HL-60/S4 treated with retinoic acid at 250 ng/mL for 4 days and 3 days (cell line): ENCODE measurements around the gene TRABD2A.

Experiments
- in situ Hi-C: fragments of 300-500 bp; cut with MboI; formaldehyde crosslinking; loops from 2 replicates; pipeline ENCODE4 v1.7.0; 2022; ENCODE audit warnings: low sequenced_read_pairs

The TRABD2A gene

DNA sequence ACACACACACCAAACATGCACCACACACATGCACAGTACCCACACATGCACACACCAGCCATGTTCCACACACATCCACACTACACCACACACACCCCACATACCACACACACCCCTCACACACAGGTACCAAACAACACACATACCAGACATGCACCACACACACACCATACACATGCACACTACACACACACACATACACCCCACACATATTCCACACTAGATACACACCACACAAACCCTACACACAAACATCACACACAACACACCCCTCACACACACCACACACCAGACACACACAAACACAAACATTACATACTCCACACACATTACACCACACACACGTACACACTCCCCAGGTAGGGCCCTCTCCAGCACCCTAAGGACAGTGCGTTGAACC is 51.2 kb downstream of the TRABD2A start:
- in situ Hi-C loops: no loop called here

DNA sequence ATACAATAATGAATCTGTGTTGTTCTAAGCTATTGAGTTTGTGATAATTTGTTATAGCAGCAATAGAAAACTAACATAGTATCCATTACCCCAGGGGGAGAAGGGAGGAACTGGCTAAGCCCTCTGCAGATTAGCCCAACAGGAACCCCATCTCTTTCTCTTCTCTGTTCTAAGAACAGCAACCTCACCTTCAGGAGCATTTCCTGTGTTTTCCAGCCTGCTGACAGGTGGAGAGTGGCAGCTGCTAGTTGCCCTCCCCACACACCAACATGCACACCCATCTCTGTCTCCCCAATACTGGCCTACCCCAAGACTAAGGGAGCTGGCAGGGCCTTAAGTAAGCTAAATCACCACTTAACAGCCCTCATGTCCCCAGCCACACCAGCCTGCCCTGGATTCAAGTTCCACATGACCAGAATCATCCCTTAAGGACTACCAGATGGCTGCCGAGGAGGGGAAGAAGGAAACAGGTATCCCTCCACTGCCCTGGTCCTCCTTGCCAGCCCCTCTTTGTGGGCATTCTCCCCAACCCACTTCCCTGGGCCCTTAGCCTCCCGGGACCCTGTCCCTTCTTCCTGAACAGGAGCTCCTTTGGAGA is 52.8 kb downstream of the TRABD2A start:
- in situ Hi-C loops: no loop called here

DNA sequence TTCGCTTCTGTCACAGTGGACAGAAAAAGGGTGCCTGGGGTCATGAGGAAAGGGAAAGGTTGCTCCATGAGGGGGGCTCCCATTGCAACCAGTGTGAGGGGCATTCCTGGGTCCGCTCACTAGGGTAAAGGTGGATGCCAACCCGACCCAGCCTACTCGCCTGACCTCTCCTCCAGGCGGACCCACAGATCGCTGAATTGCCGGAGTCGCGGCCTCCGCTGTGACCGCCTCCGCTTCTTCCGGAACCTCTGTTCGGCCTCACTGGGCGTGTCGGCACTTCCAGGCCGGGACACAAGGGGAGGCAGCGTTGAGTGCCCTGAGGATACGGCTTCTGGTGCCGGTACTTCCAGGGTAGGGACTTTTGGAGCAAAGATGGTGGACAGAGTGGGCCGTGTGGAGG is 57.1 kb downstream of the TRABD2A start:
- in situ Hi-C loops: no loop called here

DNA sequence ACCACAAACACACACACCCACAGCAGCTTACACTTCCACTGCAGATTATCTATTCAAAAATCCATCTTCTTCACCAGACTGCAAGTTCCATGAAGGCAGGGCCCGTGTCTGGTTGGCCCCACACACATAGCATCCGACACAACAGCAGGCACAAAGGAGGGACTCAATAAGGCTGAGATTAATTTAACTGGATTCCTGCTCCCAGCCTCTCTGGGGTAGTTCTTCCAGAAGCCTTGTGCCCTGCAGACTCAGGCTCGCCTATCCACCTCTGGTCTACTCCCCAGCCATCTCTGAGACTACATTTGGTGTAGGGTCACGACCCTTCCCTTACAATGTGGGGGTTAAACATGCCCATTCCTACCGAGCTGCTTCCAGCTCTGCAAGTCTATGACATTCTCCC is 57.7 kb downstream of the TRABD2A start:
- in situ Hi-C loops: no loop called here

DNA sequence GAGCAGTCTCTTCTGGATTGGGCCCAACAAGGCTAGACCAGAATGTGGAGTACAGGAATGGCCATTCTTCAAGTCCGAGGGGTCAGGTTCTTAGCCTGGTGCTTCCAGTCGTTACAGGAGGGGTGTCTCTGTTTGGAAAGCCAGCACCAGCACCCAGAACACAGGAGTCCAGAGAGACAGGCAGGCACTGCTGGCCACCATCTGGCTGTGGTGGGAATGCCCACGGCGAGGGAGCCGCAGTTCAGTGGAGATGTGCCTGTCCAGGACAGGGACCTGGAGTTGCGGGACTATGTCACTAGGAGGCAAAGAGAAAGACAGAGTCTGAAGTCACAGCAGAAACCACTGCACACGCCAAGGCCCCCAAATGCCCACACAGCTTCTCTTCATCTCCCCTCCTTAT is 59.1 kb downstream of the TRABD2A start:
- in situ Hi-C loops: no loop called here

DNA sequence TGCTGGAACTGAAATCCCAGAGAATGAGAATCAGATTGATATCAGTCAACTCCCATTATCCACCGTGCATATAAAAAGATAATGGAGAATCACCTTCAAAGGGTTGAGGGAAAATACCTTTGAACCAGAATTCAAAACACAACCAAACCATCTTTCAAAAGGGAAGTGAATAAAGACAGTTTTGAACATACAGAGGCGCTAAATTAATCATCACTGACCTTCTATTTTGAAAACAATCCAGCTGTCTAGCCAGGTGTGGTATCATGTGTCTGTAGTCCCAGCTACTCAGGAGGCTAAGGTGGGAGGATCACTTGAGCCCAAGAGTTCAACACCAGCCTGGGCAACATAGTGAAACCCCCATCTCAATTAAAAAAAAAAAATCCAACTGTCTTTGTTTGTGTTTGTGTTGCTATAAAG is 63.6 kb downstream of the TRABD2A start:
- in situ Hi-C loops: no loop called here

DNA sequence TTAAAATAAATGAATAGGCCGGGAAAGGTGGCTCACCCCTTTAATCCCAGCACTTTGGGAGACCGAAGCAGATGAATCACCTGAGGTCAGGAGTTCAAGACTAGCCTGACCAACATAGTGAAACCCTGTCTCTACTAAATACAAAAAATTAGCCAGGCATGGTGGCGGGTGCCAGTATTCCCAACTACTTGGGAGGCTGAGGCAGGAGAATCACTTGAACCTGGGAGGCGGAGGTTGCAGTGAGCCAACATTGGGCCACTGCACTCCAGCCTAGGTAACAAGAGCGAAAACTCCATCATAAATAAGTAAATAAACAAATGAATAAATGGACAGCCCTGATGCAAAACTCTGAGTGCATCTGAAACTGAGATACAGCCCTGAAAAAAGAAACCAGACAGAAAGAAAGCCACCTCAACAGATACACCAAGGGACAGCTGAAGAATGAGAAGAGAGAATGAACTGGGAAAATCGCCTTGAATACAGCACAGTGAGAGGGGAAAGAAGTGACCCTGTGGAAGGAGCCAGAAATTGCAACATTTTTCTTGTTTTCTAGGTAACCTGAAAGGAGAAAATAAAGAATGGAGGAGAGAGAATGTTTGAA is 64.4 kb downstream of the TRABD2A start:
- in situ Hi-C loops: no loop called here

DNA sequence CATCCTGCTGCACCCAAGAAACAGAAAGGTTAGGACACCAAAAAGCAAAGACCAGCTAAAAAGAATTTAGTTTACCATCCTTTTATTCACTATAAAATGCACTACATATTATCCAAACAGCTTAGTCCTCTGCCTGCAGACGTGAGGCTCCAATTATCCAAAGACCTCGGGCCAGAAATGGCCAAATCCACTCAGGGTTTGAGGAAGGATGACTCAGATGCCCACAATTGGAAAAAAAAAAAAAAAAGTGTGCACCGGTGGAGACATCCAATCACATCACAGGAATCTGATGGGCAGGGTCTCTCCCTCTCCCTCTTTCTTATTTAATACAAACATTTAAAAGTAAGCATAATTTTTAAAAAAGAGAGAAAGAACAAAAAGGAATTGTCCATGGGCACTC is 65.7 kb downstream of the TRABD2A start:
- in situ Hi-C loops: no loop called here

DNA sequence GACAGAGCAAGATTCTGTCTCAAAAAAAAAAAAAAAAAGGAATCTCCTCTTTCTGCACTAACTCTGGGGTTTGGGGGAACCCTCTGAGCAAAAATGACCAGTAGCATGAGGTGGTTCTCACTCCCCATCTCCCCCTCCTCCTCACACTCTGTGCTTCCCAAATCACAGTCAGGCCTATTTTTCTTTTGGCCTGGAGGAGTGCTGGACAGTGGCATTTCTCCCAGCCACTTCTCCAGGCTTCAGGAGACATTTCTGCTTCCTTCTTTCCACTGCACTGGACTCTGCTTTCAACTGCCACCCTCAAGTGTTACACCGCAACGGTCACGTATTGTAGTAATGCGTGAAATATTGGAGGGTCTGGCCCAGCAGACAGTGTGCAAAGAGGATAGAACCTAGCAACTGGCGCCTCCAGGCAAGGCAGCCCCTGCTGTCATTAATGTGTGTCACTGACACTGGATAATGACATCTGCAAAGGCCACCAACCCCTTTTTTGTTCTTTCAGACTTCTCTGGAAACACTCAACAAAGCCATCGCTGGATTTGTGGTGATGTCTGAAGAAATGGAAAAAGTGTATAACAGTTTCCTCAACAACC is 68.9 kb downstream of the TRABD2A start:
- in situ Hi-C loops: no loop called here

DNA sequence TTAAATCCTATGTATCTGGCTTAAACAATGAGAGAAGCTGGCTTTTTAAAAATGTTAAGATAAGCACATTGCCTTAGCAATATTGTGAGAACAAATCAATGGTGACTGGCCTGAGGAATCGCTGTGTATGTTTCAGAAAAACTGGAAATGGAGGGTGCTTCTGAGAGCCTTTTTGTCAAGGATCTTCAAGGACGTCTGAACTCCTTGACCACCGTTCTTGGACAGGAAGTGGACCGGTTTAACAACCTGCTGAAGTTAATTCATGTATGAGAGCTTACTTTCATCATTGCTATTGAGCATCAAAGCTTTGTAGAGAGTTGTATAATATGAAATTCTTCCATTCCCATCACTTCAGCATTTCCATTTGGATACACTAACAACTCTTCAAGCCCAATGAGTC is 72.6 kb downstream of the TRABD2A start:
- in situ Hi-C loops: no loop called here

DNA sequence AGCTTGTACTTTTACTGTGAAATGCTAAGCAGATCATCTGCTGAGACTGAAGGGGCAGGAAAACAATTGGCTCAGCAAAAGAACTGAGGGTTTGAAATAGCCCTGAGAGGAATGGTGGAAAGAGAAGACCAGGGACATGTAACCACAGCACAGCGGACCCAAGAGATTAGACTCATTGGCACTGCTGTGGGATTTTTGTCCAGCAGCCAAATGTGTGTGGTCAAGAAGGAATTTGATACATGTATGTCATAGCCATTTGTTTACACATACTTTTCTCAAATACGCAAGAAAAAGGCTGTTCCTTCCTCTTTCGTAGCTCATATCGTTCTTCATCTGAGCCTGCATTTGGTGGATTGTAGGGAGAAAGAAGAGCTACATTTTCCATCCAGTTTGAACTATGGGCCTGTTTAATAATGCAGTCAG is 73.8 kb downstream of the TRABD2A start:
- in situ Hi-C loops: no loop called here

DNA sequence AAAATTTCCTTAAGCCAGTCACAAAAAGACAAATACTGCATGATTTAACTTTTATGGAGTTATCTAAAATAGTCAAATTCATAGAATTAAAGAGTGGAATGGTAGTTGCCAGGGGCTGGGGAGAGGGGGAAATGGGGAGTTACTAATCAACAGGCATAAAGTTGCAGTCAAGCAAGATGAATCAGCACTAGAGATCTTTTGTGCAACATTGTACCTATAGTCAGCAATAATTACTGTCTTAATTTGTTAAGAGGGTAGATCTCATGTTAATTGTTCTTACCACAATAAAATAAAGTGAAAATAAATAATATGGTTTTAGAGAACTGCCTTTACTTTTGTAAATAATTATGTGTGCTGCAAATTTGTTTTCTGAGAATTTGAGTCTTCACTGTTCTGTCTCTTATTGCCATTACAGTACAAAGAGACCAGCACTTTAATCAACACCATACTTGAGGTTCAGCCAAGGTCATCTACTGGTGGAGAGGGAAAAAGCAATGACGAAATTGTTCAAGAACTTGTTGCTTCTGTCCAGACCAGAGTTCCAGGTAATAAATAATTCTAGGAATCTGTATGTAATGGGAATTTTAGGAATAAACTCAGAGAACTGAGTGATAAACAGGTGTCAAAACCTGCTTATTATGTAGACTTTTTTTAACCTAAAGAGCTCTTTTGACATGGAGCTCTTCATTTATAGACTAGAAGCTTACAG is 75.5 kb downstream of the TRABD2A start:
- in situ Hi-C loops: no loop called here

DNA sequence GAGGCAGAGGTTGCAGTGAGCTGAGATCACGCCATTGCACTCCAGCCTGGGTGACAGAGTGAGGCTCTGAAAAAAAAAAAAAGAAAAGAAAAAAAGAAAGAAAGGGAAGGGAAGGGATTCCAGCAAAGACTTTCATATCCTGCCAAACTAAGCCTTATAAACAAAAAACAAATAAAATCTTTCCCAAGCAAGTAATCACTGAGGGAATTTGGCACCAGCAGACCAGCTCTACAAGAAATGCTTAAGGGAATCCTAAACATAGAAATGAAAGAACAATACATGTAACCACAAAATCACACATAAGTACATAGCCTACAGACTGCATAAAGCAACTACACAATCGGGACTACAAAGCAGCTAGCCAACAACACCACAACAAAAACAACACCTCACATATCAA is 79.1 kb downstream of the TRABD2A start:
- in situ Hi-C loops: no loop called here

DNA sequence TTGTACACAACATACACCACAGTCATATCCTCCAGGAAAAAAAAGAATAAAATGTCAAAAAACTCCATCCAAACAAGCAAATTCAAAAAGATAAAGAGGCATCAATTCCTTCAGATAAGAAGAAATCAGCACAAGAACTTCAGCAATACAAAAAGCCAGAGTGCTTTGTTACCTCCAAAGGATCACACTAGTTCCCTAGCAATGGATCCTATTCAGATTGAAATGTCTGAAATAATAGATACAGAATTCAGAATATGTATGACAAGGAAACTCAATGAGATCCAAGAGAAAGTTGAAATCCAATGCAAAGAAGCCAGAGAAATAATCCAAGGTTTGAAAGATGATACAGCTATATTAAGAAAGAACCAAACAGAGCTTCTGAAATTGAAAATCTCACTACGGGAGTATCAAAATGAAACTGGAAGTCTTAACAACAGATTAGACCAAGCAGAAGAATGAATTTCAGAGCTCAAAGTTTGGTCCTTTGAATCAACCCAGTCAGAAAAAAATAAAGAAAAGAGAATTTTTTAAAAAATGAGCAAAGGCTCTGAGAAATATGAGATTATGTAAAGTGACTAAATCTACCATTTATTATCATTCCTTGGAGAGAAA is 80.6 kb downstream of the TRABD2A start:
- in situ Hi-C loops: no loop called here

DNA sequence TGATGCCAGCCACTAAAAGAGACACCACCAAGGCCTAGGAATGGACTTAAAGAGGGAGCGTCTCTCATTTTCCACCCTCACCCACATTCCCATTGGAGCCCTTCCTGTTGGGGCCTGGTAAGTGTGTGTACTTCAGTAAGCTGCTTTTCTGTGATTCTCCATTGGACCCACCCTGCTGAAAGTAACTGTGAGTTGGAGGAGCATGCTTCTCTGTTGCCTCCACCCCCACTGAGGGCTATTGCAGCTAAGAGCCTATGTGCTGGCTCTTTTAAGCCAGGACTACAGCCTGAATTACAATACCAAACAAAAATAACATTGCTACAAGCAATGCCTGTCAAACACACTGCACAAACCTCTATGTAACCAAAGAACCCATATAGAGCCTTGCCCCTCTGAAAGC is 81.1 kb downstream of the TRABD2A start:
- in situ Hi-C loops: no loop called here

DNA sequence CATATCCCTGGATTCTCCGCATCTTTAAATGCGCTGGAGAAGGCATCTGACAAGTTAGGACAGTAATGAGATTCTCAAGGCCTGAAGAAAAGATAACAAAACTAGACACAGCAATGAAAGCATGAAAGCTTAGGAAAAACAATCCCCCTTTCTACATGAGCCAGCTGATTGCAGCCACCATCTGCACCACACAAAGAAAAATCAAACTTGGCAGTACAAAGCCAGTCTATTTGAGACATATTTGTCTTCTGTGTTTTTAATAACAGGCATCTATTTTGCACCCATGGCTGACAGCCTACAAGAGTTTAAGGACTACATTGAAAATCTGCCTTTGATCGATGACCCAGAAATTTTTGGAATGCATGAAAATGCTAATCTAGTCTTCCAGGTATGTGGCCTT is 83.6 kb downstream of the TRABD2A start:
- in situ Hi-C loops: no loop called here

DNA sequence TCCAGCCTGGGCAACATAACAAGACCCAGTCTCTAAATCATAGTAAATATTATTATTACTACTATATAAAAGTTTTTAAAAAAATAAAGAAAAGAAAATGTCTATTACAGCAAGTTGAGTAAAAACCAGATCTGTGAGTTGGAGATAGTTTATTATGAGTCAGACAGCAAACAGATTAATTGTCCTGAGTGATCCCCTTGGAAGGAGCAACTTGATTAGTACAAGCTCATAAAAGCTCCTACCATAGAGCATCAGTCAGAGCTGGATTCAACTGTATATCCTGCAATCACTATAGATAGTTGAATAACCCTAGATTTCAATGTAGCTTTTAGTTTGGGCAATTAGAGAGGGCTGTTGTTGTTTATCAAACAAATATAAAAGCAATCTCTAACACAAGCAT is 84.1 kb downstream of the TRABD2A start:
- in situ Hi-C loops: no loop called here

DNA sequence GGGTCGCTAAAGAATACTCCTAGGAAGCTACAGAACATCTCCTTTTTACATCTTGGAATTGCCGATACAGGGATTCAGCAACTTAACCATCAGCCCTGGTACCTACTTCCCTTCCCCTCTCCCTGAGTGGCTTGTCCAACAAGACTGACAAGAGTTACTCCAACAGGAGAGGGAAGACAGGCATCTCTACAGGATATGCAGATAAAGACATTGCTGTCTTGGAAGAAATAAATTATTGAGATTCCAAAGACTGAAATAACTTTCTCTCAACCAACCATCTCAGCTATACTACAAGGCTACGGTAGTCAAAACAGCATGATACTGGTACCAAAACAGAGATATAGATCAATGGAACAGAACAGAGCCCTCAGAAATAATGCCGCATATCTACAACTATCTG is 87.2 kb downstream of the TRABD2A start:
- in situ Hi-C loops: no loop called here

DNA sequence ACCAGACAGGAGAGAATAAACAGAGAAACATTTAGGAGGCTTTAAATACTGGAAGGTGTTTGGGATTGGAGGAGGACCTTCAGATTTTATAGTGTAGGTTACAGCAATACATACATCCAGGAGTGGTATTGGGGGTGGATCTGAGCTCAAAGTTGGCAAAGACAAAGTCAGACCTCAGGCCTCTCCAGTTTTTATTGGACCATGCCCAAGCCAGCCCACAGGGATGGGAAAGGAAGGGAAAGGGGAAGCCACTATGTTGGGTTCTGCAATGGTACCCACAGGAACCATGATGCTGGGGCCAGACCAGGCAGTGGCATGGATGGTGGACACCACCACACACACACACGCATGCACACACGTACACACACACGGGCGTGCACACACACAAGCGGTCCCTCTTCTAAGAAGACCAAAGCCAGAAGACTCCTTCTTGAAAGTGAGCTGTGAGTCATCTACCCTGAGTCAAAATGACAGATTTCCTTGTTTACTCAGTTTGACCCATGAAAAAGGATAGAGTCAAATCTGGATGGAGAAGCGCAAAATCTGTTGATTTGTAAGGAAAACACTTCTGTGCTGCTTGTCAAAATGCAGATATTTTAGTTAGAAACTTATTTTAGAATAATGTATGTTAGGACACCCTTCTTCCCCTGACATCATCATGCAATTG is 87.9 kb downstream of the TRABD2A start:
- in situ Hi-C loops: no loop called here

DNA sequence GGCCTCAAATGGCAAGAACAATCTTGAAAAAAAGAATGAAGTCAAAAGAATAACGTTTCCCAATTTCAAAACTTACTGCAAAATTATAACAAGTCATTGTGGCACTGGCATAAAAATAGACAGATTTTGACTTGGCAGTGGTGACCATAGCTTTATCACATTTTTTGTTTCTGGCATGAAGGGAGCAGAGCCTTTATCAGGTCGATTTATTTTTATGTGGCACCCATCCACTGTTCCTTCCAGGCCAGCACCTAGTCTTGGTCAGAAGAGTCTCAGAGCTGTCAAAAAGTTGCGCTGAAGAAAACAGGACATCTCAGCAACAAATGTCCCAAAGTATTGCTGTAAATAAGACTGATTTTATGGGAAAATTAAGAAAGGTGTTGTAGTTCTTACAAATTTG is 92.4 kb downstream of the TRABD2A start:
- in situ Hi-C loops: no loop called here

DNA sequence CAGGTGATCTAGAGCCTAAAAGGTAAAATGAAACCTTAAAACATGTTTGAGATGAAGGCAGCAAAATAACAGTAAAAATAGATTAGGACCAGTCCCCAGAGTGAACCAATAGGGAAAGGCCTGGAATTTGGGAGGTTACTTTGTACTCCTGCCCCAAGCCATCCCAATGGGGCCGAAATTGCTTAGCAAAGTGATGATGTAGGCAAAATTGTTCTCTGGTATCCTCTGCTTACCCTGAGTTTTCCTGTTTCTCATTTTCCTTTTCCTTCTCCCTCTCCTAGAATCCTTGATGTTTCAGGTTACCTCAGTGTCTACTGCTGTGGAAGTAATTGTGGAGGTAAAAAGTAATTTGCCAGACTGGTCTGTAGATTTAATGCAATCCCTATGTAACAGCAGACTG is 92.9 kb downstream of the TRABD2A start:
- in situ Hi-C loops: no loop called here
